ENCODE results near the gene SLC26A1. TPM values are rescaled to one million over a fixed set of nuclear protein-coding genes. Genes with fewer than 3 reads are reported as not detected.

SLC26A1 gene
- total RNA-seq, 1 donor from 2014 or later = not detected

DNA sequence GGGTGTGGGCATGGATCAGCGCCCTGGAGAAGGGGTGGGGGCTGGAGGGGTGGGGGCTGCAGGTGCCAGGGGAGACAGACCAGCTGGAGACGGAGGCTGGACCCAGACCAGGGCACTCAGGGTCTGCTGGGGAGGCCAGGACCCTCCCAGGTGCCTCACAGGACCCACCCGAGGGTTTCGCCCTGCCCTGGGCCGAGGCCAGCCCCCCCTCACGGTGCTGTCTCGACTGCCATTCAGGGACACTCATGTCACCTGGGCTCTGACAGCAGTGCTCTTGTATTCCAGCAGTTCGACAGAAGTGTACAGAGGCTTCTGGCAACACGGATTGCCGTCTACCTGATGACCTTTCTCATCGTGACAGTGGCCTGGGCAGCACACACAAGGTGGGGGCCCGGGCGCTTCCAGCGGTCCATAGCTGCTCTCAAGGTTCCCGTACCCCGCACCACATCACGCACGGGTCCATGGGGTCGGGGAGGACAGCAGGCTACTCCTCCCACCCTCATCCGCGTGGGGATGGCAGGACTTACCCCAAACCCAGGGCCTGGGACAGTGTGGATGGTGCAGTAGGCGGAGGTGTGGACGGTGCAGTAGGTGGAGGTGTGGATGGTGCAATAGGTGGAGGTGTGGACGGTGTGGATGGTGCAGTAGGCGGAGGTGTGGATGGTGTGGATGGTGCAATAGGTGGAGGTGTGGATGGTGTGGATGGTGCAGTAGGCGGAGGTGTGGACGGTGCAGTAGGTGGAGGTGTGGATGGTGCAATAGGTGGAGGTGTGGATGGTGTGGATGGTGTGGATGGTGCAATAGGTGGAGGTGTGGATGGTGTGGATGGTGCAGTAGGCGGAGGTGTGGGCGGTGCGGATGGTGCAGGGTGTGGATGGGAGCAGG is 42.8 kb downstream of the SLC26A1 start:
- DNase-seq (no peak), ATAC-seq (ENCODE audit: low read depth) (no peak)
- Mint-ChIP-seq H3K4me3 (no peak overlapping the region), H3K27ac (no peak overlapping the region), H3K36me3 (ENCODE audit: low read depth) (peaks cover 36% of the 10 kb centered on the region), H3K27me3 (no peaks in the 10 kb centered on the region), H3K9me3 (no peaks in the 10 kb centered on the region), H3K4me1 (peaks cover 11% of the 10 kb centered on the region)
- intact Hi-C loops (cut with micrococcal nuclease) = no loop called here
- TF ChIP-seq, protein P1, sequence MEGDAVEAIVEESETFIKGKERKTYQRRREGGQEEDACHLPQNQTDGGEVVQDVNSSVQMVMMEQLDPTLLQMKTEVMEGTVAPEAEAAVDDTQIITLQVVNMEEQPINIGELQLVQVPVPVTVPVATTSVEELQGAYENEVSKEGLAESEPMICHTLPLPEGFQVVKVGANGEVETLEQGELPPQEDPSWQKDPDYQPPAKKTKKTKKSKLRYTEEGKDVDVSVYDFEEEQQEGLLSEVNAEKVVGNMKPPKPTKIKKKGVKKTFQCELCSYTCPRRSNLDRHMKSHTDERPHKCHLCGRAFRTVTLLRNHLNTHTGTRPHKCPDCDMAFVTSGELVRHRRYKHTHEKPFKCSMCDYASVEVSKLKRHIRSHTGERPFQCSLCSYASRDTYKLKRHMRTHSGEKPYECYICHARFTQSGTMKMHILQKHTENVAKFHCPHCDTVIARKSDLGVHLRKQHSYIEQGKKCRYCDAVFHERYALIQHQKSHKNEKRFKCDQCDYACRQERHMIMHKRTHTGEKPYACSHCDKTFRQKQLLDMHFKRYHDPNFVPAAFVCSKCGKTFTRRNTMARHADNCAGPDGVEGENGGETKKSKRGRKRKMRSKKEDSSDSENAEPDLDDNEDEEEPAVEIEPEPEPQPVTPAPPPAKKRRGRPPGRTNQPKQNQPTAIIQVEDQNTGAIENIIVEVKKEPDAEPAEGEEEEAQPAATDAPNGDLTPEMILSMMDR (IDR thresholded peaks at IDR 0.05) = no peak
- POLR2A ChIA-PET = no interaction called here
- CTCF ChIA-PET = no interaction called here

DNA sequence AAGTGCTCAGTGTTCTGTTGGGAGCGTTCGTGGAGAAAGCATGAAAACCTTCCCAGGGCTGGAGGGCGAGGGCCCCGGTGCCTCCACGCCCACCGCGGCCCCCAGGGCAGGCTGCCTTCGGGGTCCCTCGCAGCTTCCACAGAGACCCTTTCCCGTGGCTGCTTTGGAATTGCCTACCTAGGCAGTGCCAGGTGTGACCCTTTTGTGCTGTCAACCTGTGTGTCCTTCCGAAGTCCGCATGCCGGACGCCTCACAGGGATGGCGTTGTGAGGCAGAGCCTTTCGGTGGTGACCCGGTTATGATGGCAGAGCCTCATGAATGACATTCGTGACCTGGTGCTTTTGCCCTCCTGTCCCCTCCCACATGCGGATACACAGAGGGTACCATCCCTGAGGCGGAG is 43.5 kb downstream of the SLC26A1 start:
- no peak overlapping the region for H3K27ac Mint-ChIP-seq
- no peaks in the 10 kb centered on the region for H3K27me3 Mint-ChIP-seq
- ChIA-PET POLR2A (no interaction called here), CTCF (interaction anchor here (1.4 kb wide), 1 partner anchor 48 kb away, joined by 3 read pairs; no protein-coding TSS in a partner anchor)
- TF ChIP-seq, protein P1 (IDR thresholded peaks at IDR 0.05) = no peak
- no peaks in the 10 kb centered on the region for H3K9me3 Mint-ChIP-seq
- H3K36me3 Mint-ChIP-seq (ENCODE audit: low read depth) = peaks cover 31% of the 10 kb centered on the region
- H3K4me1 Mint-ChIP-seq = peaks cover 11% of the 10 kb centered on the region
- DNase-seq = no peak
- intact Hi-C loops (cut with micrococcal nuclease) = no loop called here
- no peak overlapping the region for H3K4me3 Mint-ChIP-seq
- ATAC-seq (ENCODE audit: low read depth) = no peak

DNA sequence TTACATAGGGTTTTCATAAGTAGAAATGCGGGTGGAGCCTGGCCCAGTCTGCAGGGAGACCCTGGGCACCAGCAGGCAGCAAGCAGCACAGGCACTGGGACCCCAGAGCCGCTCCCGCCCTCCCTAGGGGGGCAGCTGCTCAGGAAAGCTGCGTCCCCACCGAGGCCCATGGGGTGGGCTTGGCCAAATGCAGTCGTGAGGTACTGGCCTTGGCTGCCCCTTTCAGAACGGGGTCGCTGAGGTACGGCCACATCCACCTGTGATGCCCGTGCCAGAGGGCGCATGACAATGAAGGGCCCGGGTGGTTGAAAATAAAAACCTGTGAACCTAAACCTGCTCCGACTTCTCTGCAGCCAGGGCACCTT is 44.3 kb downstream of the SLC26A1 start:
- H3K36me3 Mint-ChIP-seq (ENCODE audit: low read depth) = peaks cover 24% of the 10 kb centered on the region
- H3K4me1 Mint-ChIP-seq = peaks cover 11% of the 10 kb centered on the region
- ChIA-PET CTCF (interaction anchor here (1.3 to 1.4 kb wide), 2 partner anchors 38 to 48 kb away, joined by 3 to 5 read pairs; partner anchors contain the start of gene IDUA), POLR2A (no interaction called here)
- no peaks in the 10 kb centered on the region for H3K9me3 Mint-ChIP-seq
- intact Hi-C loops (cut with micrococcal nuclease) = no loop called here
- H3K27ac Mint-ChIP-seq = no peak overlapping the region
- DNase-seq (no peak), ATAC-seq (ENCODE audit: low read depth) (no peak)
- TF ChIP-seq, protein P1 (IDR thresholded peaks at IDR 0.05) = no peak
- no peak overlapping the region for H3K4me3 Mint-ChIP-seq
- no peaks in the 10 kb centered on the region for H3K27me3 Mint-ChIP-seq

DNA sequence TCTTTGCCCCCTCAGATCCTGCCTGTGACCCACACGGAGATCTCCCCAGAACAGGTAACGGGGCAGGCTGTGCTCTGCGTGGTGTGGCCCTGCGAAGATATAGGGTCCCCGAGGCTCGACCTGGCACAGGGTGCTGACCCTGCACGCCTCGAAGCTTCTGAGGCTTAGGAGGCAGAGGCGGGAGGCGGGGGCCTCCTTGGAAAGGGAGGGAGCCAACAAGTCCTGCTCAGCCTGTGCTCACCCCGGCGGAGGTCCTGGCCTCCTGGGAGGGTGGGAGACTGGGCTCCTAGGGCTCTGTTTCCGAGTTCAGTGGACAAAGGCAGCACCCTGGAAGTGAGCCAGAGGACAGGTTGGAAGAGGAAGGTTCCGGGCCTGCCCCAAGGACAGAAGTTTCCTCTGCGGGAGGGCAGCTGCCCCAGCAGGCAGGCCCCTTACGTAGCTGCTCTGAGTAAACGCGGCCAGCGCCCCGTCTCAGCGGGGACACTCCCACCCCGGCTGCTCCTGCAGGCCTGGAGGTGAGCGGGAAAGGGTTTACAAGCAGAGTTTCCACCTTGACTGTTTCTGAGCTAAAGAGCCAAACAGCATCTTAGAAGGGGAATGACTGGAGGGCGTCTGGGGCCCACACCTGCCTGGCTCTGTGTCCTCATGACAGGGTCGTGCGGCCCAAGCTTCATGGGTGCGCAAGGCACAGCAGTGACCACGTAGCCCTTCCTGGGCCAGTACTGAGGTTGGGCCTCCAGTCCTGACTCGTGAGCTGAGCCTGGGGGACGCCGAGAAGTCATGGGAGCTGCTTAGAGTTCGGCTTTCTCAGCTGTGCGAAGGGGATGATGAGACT is 44.9 kb downstream of the SLC26A1 start:
- ChIA-PET POLR2A (no interaction called here), CTCF (interaction anchor here (1.3 to 1.4 kb wide), 2 partner anchors 39 to 47 kb away, joined by 3 to 5 read pairs; partner anchors contain the start of gene IDUA)
- intact Hi-C loops (cut with micrococcal nuclease) = no loop called here
- DNase-seq = no peak
- Mint-ChIP-seq H3K27ac (no peak overlapping the region), H3K4me3 (no peak overlapping the region), H3K4me1 (peaks cover 11% of the 10 kb centered on the region), H3K27me3 (no peaks in the 10 kb centered on the region), H3K9me3 (no peaks in the 10 kb centered on the region), H3K36me3 (ENCODE audit: low read depth) (peaks cover 22% of the 10 kb centered on the region)
- TF ChIP-seq, protein P1 (IDR thresholded peaks at IDR 0.05) = no peak
- ATAC-seq (ENCODE audit: low read depth) = no peak

DNA sequence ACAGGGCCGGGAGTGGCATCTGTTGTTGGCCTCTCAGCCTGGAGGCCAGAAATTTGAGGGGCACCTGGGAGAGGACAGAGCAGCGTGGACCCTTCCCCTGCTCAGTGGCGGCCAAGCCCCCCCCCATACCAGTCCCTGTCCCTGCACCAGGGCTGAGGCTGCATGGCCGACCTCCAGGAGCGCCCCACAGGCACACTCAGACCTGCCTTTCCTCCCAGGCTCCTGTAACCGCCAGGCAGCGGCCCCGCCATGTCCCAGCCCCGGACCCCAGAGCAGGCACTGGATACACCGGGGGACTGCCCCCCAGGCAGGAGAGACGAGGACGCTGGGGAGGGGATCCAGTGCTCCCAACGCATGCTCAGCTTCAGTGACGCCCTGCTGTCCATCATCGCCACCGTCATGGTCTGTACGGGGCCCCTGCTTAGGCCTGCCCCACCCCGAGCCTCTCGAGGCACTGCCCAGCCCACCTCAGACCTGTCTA is 45.7 kb downstream of the SLC26A1 start:
- DNase-seq (no peak), ATAC-seq (ENCODE audit: low read depth) (no peak)
- H3K4me3 Mint-ChIP-seq = no peak overlapping the region
- intact Hi-C loops (cut with micrococcal nuclease) = no loop called here
- no peaks in the 10 kb centered on the region for H3K27me3 Mint-ChIP-seq
- peaks cover 11% of the 10 kb centered on the region for H3K4me1 Mint-ChIP-seq
- CTCF ChIA-PET = no interaction called here
- TF ChIP-seq, protein P1 (IDR thresholded peaks at IDR 0.05) = no peak
- no peak overlapping the region for H3K27ac Mint-ChIP-seq
- peaks cover 18% of the 10 kb centered on the region for H3K36me3 Mint-ChIP-seq (ENCODE audit: low read depth)
- H3K9me3 Mint-ChIP-seq = no peaks in the 10 kb centered on the region
- POLR2A ChIA-PET = no interaction called here
